Trophoblast cell (in vitro differentiated cells and primary cell): ENCODE results near the gene CNIH3.

Experiments used
- DNase-seq, 2 donors: peaks; one replicate each; pipeline ENCODE4 v3.0.0-alpha.2; 2016
- H2AFZ ChIP-seq: 2 replicates; pipeline ENCODE4 v1.6.1; 2013; ENCODE audit warnings: low read length, moderate library complexity, mild to moderate bottlenecking; ENCODE audit not compliant: insufficient read depth, poor library complexity
- H2AK5ac ChIP-seq: 2 replicates; pipeline ENCODE4 v1.6.1; 2013; ENCODE audit warnings: mild to moderate bottlenecking, low read length
- H2BK120ac ChIP-seq: 2 replicates; pipeline ENCODE4 v1.6.1; 2013; ENCODE audit warnings: low read length, mild to moderate bottlenecking, moderate library complexity; ENCODE audit not compliant: insufficient read depth, poor library complexity
- H2BK12ac ChIP-seq: 2 replicates; pipeline ENCODE4 v1.6.1; 2013; ENCODE audit warnings: mild to moderate bottlenecking, low read length, moderate library complexity
- H2BK5ac ChIP-seq: 2 replicates; pipeline ENCODE4 v1.6.1; 2013; ENCODE audit warnings: low read length, low read depth, moderate library complexity, mild to moderate bottlenecking; ENCODE audit not compliant: poor library complexity
- H3K14ac ChIP-seq: 2 replicates; pipeline ENCODE4 v1.6.1; 2013; ENCODE audit warnings: mild to moderate bottlenecking, low read length
- H3K18ac ChIP-seq: 2 replicates; pipeline ENCODE4 v1.6.1; 2013; ENCODE audit warnings: mild to moderate bottlenecking, low read length
- H3K23ac ChIP-seq: 2 replicates; pipeline ENCODE4 v1.6.1; 2013; ENCODE audit warnings: low read length
- H3K27ac ChIP-seq: 2 replicates; pipeline ENCODE4 v1.5.1; 2013; ENCODE audit warnings: low read depth, mild to moderate bottlenecking, inconsistent platforms, low read length, moderate library complexity
- H3K27me3 ChIP-seq: 2 replicates; pipeline ENCODE4 v1.6.1; 2013; ENCODE audit warnings: inconsistent platforms, mild to moderate bottlenecking, low read length, moderate library complexity; ENCODE audit not compliant: insufficient read depth
- H3K36me3 ChIP-seq, 2 experiments: 1 replicate in 1 of 2; 2 replicates in 1 of 2; pipeline ENCODE4 v1.6.1; 2013; ENCODE audit warnings: low read length in 2 of 2, mild to moderate bottlenecking in 2 of 2, moderate library complexity in 1 of 2; ENCODE audit not compliant: insufficient read depth in 2 of 2, control insufficient read depth in 1 of 2
- H3K4ac ChIP-seq: 2 replicates; pipeline ENCODE4 v1.6.1; 2013; ENCODE audit warnings: low read depth, mild to moderate bottlenecking, low read length, moderate library complexity
- H3K4me1 ChIP-seq, 2 experiments: 1 replicate in 1 of 2; 2 replicates in 1 of 2; pipeline ENCODE4 v1.6.1; 2013; ENCODE audit warnings: low read length in 2 of 2, mild to moderate bottlenecking in 2 of 2, moderate library complexity in 1 of 2; ENCODE audit not compliant: insufficient read depth in 2 of 2, control insufficient read depth in 1 of 2
- H3K4me2 ChIP-seq: 2 replicates; pipeline ENCODE4 v1.6.1; 2013; ENCODE audit warnings: inconsistent platforms, mild to moderate bottlenecking, low read length, moderate library complexity
- H3K4me3 ChIP-seq: 2 replicates; pipeline ENCODE4 v1.5.1; 2013; ENCODE audit warnings: mild to moderate bottlenecking, low read depth, low read length, inconsistent platforms
- H3K79me1 ChIP-seq: one replicate; pipeline ENCODE4 v1.6.1; 2013; ENCODE audit warnings: low read length
- H3K79me2 ChIP-seq: 2 replicates; pipeline ENCODE4 v1.6.1; 2013; ENCODE audit warnings: low read length, mild to moderate bottlenecking; ENCODE audit not compliant: control insufficient read depth, insufficient read depth, poor library complexity
- H3K9ac ChIP-seq: 2 replicates; pipeline ENCODE4 v1.6.1; 2013; ENCODE audit warnings: mild to moderate bottlenecking, low read length
- H3K9me3 ChIP-seq: 2 replicates; pipeline ENCODE4 v1.6.1; 2013; ENCODE audit warnings: low read depth, mild to moderate bottlenecking, control low read depth, inconsistent platforms, low read length; ENCODE audit not compliant: insufficient read depth
- H4K12ac ChIP-seq: 2 replicates; pipeline ENCODE4 v1.6.1; 2013; ENCODE audit warnings: low read depth, mild to moderate bottlenecking, low read length, moderate library complexity
- H4K8ac ChIP-seq: 2 replicates; pipeline ENCODE4 v1.6.1; 2013; ENCODE audit warnings: low read depth, mild to moderate bottlenecking, low read length, moderate library complexity
- H4K91ac ChIP-seq: one replicate; pipeline ENCODE4 v1.6.1; 2013; ENCODE audit warnings: low read depth, mild to moderate bottlenecking, low read length, moderate library complexity
- WGBS: extraction: QIAGEN DNeasy Blood & Tissue Kit; methylation state at CpG from one replicate; pipeline ENCODE4 v1.1.7; 2013; ENCODE audit warnings: missing lambda C conversion rate; ENCODE audit not compliant: insufficient read length, insufficient coverage; ENCODE audit errors: extremely low coverage; 5-methylcytosine and 5-hydroxymethylcytosine counted together

The CNIH3 gene

DNA sequence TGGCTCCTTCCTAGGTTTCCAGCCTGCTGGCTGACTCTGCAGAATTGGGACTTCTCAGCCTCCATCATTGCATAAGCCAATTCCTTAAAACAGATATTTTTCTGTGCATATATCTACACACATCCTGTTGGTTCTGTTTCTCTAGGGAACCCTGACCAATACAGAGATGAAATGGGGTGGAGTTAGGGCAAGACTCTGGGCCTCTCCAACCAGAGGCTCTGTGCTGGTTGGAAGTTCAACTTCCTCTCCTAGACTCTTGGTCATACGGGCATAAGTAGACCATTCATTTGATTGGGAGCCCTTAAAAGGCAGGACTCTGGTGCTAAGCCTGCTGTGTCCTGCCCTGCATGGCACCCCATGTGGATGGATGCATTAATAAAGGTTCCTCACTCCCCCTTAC lies 55.0 kb downstream of the CNIH3 start:
- Histone ChIP-seq H4K8ac (no peak overlapping the region), H2AFZ (no peak overlapping the region), H3K79me1 (no peaks in the 10 kb centered on the region), H3K4me3 (no peak overlapping the region), H3K36me3 (no peaks in the 10 kb centered on the region), H4K91ac (no peak overlapping the region), H4K12ac (no peak overlapping the region), H2BK5ac (no peak overlapping the region), H3K27me3 (no peaks in the 10 kb centered on the region), H3K14ac (no peak overlapping the region), H3K4me2 (no peak overlapping the region), H3K27ac (no peak overlapping the region), H2BK12ac (no peak overlapping the region), H3K23ac (no peak overlapping the region), H3K4me1 (no peaks in the 10 kb centered on the region), H3K9ac (no peak overlapping the region), H3K79me2 (no peaks in the 10 kb centered on the region), H2AK5ac (no peak overlapping the region), H3K9me3 (no peaks in the 10 kb centered on the region), H3K18ac (no peak overlapping the region), H2BK120ac (no peak overlapping the region), H3K4ac (no peak overlapping the region)
- no peak for DNase-seq
- WGBS: no CpG with 5 or more reads among the region's 1 CpG

DNA sequence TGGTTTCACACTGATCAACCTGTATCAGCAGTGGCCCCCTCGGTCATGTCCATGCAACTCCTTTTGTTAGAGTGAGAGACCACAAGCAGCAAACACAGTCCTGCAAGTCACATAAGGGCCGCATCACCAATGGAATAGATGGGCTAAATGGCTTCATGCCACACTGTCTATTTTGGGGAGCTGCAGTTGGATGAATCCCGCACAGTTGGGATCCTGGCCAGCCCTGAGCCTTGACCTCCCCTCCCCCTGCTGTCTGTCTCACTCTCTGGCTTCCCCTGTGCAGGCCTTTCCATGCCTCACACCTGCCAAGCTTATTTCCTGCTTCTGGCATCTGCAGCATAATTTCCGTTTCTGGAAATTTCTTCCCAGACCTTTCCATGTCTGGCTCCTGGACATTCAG lies 57.0 kb downstream of the CNIH3 start:
- Histone ChIP-seq H4K12ac (no peak overlapping the region), H3K23ac (no peak overlapping the region), H3K36me3 (no peaks in the 10 kb centered on the region), H3K9me3 (no peaks in the 10 kb centered on the region), H3K4me2 (no peak overlapping the region), H3K4me1 (no peaks in the 10 kb centered on the region), H4K8ac (no peak overlapping the region), H4K91ac (no peak overlapping the region), H3K18ac (no peak overlapping the region), H2BK12ac (no peak overlapping the region), H3K79me1 (no peaks in the 10 kb centered on the region), H3K9ac (no peak overlapping the region), H2AK5ac (no peak overlapping the region), H3K14ac (no peak overlapping the region), H3K27ac (no peak overlapping the region), H3K4me3 (no peak overlapping the region), H2BK5ac (no peak overlapping the region), H3K79me2 (no peaks in the 10 kb centered on the region), H3K4ac (no peak overlapping the region), H2AFZ (no peak overlapping the region), H2BK120ac (no peak overlapping the region), H3K27me3 (no peaks in the 10 kb centered on the region)
- no peak for DNase-seq
- no CpG with 5 or more reads among the region's 4 CpGs for WGBS

DNA sequence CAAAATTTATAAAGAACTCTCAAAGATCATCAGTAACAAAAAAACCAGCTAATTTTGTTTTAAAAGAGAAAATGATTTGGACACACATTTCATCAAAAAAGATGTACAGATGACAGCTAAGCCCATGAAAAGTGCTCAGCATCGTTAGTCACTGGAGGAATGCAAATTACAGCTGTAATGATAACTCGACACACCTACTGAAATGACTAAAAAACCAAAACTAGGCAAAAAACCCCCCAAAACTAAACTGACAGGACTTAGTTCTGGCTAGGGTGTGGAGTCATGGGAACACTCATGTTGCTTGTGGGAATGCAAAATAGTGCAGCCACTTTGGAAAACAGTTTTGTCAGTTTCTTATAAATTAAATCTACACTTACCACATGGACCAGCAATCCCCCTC lies 59.5 kb downstream of the CNIH3 start:
- no CpG with 5 or more reads among the region's 2 CpGs for WGBS
- no peaks in the 10 kb centered on the region for H3K9me3 ChIP-seq

DNA sequence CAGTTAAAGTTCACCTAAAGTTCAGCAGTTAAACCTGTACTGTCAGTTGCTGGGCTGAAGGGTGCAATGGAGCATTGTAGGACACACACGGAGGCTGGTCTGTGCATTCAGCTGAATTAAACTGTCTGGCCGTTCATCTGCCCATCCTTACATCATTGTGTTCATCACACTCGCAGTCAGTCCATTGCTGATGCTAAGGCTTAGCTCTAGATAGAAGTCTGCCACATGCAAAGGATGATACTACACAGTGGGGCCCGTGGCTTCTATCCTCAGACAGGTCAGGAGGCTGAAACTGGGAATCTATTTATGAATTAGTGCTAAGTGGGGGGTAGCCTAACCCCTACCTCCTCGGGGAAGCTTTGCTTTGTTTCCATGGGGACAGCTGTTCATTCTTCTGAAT lies 60.4 kb downstream of the CNIH3 start:
- Histone ChIP-seq H3K4me1 (no peaks in the 10 kb centered on the region), H3K36me3 (no peaks in the 10 kb centered on the region), H3K79me2 (no peaks in the 10 kb centered on the region), H4K12ac (no peak overlapping the region), H3K4me3 (no peak overlapping the region), H4K8ac (no peak overlapping the region), H3K4me2 (no peak overlapping the region), H3K9ac (no peak overlapping the region), H3K9me3 (no peaks in the 10 kb centered on the region), H3K79me1 (no peaks in the 10 kb centered on the region), H2BK12ac (no peak overlapping the region), H2BK5ac (no peak overlapping the region), H2AK5ac (no peak overlapping the region), H3K27ac (no peak overlapping the region), H2AFZ (no peak overlapping the region), H3K14ac (no peak overlapping the region), H4K91ac (no peak overlapping the region), H3K4ac (no peak overlapping the region), H2BK120ac (no peak overlapping the region), H3K23ac (no peak overlapping the region), H3K18ac (no peak overlapping the region), H3K27me3 (no peaks in the 10 kb centered on the region)
- WGBS: no CpG with 5 or more reads among the region's 5 CpGs
- DNase-seq: no peak

More for the DNA sequence above, 59.5 kb downstream of the CNIH3 start:
- Histone ChIP-seq H3K36me3 (no peaks in the 10 kb centered on the region), H3K18ac (no peak overlapping the region), H4K91ac (no peak overlapping the region), H3K4me2 (no peak overlapping the region), H3K27me3 (no peaks in the 10 kb centered on the region), H4K12ac (no peak overlapping the region), H3K79me1 (no peaks in the 10 kb centered on the region), H4K8ac (no peak overlapping the region), H2AFZ (no peak overlapping the region), H2BK12ac (no peak overlapping the region), H3K23ac (no peak overlapping the region), H3K4ac (no peak overlapping the region), H3K4me1 (no peaks in the 10 kb centered on the region), H3K14ac (no peak overlapping the region), H2AK5ac (no peak overlapping the region), H2BK5ac (no peak overlapping the region), H2BK120ac (no peak overlapping the region), H3K79me2 (no peaks in the 10 kb centered on the region), H3K27ac (no peak overlapping the region), H3K4me3 (no peak overlapping the region), H3K9ac (no peak overlapping the region)
- no peak for DNase-seq
